HL-60 (cell line): ENCODE data around the gene UBTD2.
"Not testable (repeated sequence)": the region's sequence is repeated elsewhere in the genome, so short reads cannot be mapped to it uniquely, and the experiment has no call there.

Experiments used
- DNase-seq, 2 experiments: peaks; one replicate each; pipeline ENCODE4 v3.0.0-alpha.2; 2010 to 2020; ENCODE audit warnings: low read depth in 1 of 2, low spot score in 1 of 2
- H3K27ac ChIP-seq: fragments of 250-450 bp; sonication (Bioruptor Pico); replicated peaks from 2 replicates; pipeline ENCODE4 v1.5.1; 2020; ENCODE audit warnings: mild to moderate bottlenecking, moderate library complexity
- H3K27me3 ChIP-seq: fragments of 250-450 bp; sonication (Bioruptor Pico); 2 replicates; pipeline ENCODE4 v1.5.1; 2021; ENCODE audit warnings: mild to moderate bottlenecking, moderate library complexity; ENCODE audit not compliant: insufficient read depth, poor library complexity, severe bottlenecking
- H3K4me3 ChIP-seq: replicated peaks from 2 replicates; pipeline ENCODE4 v1.5.1; 2011; ENCODE audit warnings: mild to moderate bottlenecking, control low read depth, low read length; ENCODE audit not compliant: insufficient read depth
- CTCF ChIP-seq: IDR thresholded peaks from one replicate; pipeline ENCODE4 v1.5.1; 2011; ENCODE audit warnings: low read length, control low read depth, inconsistent platforms; ENCODE audit not compliant: insufficient read depth
- GABPA ChIP-seq: IDR thresholded peaks from 2 replicates; pipeline ENCODE4 v1.6.1; 2012; ENCODE audit warnings: low read depth
- POLR2AphosphoS5 ChIP-seq: IDR thresholded peaks from 2 replicates; pipeline ENCODE4 v1.6.1; 2012; ENCODE audit warnings: low read depth
- REST ChIP-seq: IDR thresholded peaks from 2 replicates; pipeline ENCODE4 v1.6.1; 2012; ENCODE audit warnings: low read depth; ENCODE audit not compliant: insufficient replicate concordance
- SPI1 ChIP-seq: IDR thresholded peaks from 2 replicates; pipeline ENCODE4 v1.6.1; 2012; ENCODE audit warnings: low read depth, mild to moderate bottlenecking, borderline replicate concordance

UBTD2 gene

GRCh38 chr5:172209714-172210113 is 73.8 kb downstream of the UBTD2 start:
- H3K27me3 ChIP-seq: no peaks in the 10 kb centered on the region

GRCh38 chr5:172207511-172207910 is 76.1 kb downstream of the UBTD2 start:
- Histone ChIP-seq H3K27me3 (no peaks in the 10 kb centered on the region), H3K4me3 (no peak overlapping the region), H3K27ac (no peak overlapping the region)
- no peak for DNase-seq
- no peak for TF ChIP-seq GABPA

More at GRCh38 chr5:172209714-172210113, 73.8 kb downstream of the UBTD2 start:
- Histone ChIP-seq H3K4me3 (no peak overlapping the region), H3K27ac (no peak overlapping the region)
- TF ChIP-seq POLR2AphosphoS5 (no peak), REST (no peak), GABPA (no peak), CTCF (no peak), SPI1 (no peak)
- no peak for DNase-seq

GRCh38 chr5:172205984-172206383 is 77.6 kb downstream of the UBTD2 start:
- not testable (repeated sequence) for H3K27me3 ChIP-seq, DNase-seq, H3K27ac ChIP-seq, H3K4me3 ChIP-seq

GRCh38 chr5:172200476-172200875 is 83.1 kb downstream of the UBTD2 start:
- H3K4me3 ChIP-seq: no peak overlapping the region
- H3K27ac ChIP-seq: no peak overlapping the region
- TF ChIP-seq POLR2AphosphoS5: no peak
- no peak for TF ChIP-seq GABPA
- peak; percentile 48; the same call in 1 of the 2 replicates for TF ChIP-seq SPI1
- TF ChIP-seq CTCF: no peak
- no peak for DNase-seq
- no peaks in the 10 kb centered on the region for H3K27me3 ChIP-seq

- TF ChIP-seq SPI1 (no peak), REST (no peak), CTCF (no peak), POLR2AphosphoS5 (no peak), GABPA (no peak)
- DNase-seq: no peak
- H3K4me3 ChIP-seq: no peak overlapping the region
- no peaks in the 10 kb centered on the region for H3K27me3 ChIP-seq
- H3K27ac ChIP-seq: no peak overlapping the region
Measured at GRCh38 chr5:172199446-172199845, 84.1 kb downstream of the UBTD2 start.

- H3K27ac ChIP-seq, H3K27me3 ChIP-seq, H3K4me3 ChIP-seq, DNase-seq: not testable (repeated sequence)
Measured at GRCh38 chr5:172197775-172198174, 85.8 kb downstream of the UBTD2 start.
